HUDEP-2 (cell line): Measurements from ENCODE around the gene WDR72.
A peak's percentile ranks its signal among the peaks of the same experiment; 100 is the strongest.

Experiments used
- DNase-seq, 76 experiments: peaks; one replicate each; lab custom pipeline; 2025; ENCODE audit not compliant: unreplicated experiment in 76 of 76; lab: John Stamatoyannopoulos, UW

WDR72 gene

GRCh38 chr15:53611145-53611920 lies 148.1 kb downstream of the WDR72 start:
- DNase-seq: no peak

- no peak for DNase-seq
These were observed 168.4 kb downstream of the WDR72 start for GRCh38 chr15:53591041-53591440.

GRCh38 chr15:53590380-53590779 lies 169.1 kb downstream of the WDR72 start:
- DNase-seq: no peak

- DNase-seq: no peak
These were observed 169.9 kb downstream of the WDR72 start for GRCh38 chr15:53589520-53590057.

- DNase-seq: no peak
These were observed 170.7 kb downstream of the WDR72 start for GRCh38 chr15:53588773-53589172.

GRCh38 chr15:53586799-53587198 lies 172.7 kb downstream of the WDR72 start:
- DNase-seq: peak in 13 of 76 experiments; percentile 0 to 33 (median 4)

- DNase-seq: no peak
These were observed 177.9 kb downstream of the WDR72 start for GRCh38 chr15:53581513-53581912.

GRCh38 chr15:53580366-53580765 lies 179.1 kb downstream of the WDR72 start:
- DNase-seq: no peak

GRCh38 chr15:53576841-53577240 lies 182.6 kb downstream of the WDR72 start:
- no peak for DNase-seq

GRCh38 chr15:53573091-53573490 lies 186.4 kb downstream of the WDR72 start:
- DNase-seq: no peak

GRCh38 chr15:53569751-53570480 lies 189.5 kb downstream of the WDR72 start:
- no peak for DNase-seq

- no peak for DNase-seq
These were observed 192.6 kb downstream of the WDR72 start for GRCh38 chr15:53566912-53567311.

GRCh38 chr15:53565721-53566120 lies 193.7 kb downstream of the WDR72 start:
- DNase-seq: no peak

- DNase-seq: no peak
These were observed 194.8 kb downstream of the WDR72 start for GRCh38 chr15:53564647-53565046.

- DNase-seq: no peak
These were observed 195.8 kb downstream of the WDR72 start for GRCh38 chr15:53563627-53564026.

GRCh38 chr15:53559364-53560277 lies 199.8 kb downstream of the WDR72 start:
- DNase-seq: no peak

GRCh38 chr15:53558384-53558783 lies 201.1 kb downstream of the WDR72 start:
- DNase-seq: no peak

GRCh38 chr15:53555226-53555625 lies 204.2 kb downstream of the WDR72 start:
- DNase-seq: no peak

GRCh38 chr15:53549697-53550305 lies 209.7 kb downstream of the WDR72 start:
- no peak for DNase-seq

- DNase-seq: no peak
These were observed 211.2 kb downstream of the WDR72 start for GRCh38 chr15:53548236-53548635.
